Loucy (cell line): ENCODE data around the gene ALOX5AP.

ENCODE experiments used
- H2AFZ ChIP-seq: fragments of 200-600 bp; sonication (generic); 2 replicates; pipeline ENCODE4 v1.6.0; 2016; ENCODE audit warnings: antibody characterized with exemption, mild to moderate bottlenecking, low read length, moderate library complexity
- H3F3A ChIP-seq: fragments of 200-600 bp; 2 replicates; pipeline ENCODE4 v1.6.0; 2016; ENCODE audit warnings: antibody characterized with exemption, low read depth, mild to moderate bottlenecking
- H3K27me3 ChIP-seq: fragments of 200-600 bp; sonication (generic); 2 replicates; pipeline ENCODE4 v1.6.1; 2014; ENCODE audit warnings: low read length, mild to moderate bottlenecking; ENCODE audit not compliant: insufficient read depth, poor library complexity, severe bottlenecking
- H3K36me3 ChIP-seq: fragments of 200-600 bp; sonication (generic); 2 replicates; pipeline ENCODE4 v1.6.1; 2016; ENCODE audit warnings: low read length; ENCODE audit not compliant: insufficient read depth
- H3K4me1 ChIP-seq: fragments of 200-600 bp; sonication (generic); 2 replicates; pipeline ENCODE4 v1.5.1; 2014; ENCODE audit warnings: low read length, mild to moderate bottlenecking; ENCODE audit not compliant: insufficient read depth, poor library complexity, severe bottlenecking
- H3K4me2 ChIP-seq: fragments of 200-600 bp; sonication (generic); 2 replicates; pipeline ENCODE4 v1.6.0; 2014; ENCODE audit warnings: antibody characterized with exemption, low read length, low read depth, mild to moderate bottlenecking; ENCODE audit not compliant: poor library complexity, severe bottlenecking
- H3K4me3 ChIP-seq: fragments of 200-600 bp; sonication (generic); 2 replicates; pipeline ENCODE4 v1.5.1; 2014; ENCODE audit warnings: low read length, mild to moderate bottlenecking, mixed read lengths; ENCODE audit not compliant: poor library complexity, severe bottlenecking
- H3K79me2 ChIP-seq: fragments of 200-600 bp; sonication (generic); 2 replicates; pipeline ENCODE4 v1.6.1; 2014; ENCODE audit warnings: low read length; ENCODE audit not compliant: insufficient read depth
- H3K9ac ChIP-seq: fragments of 200-600 bp; sonication (generic); 2 replicates; pipeline ENCODE4 v1.6.0; 2014; ENCODE audit warnings: mild to moderate bottlenecking, low read depth, low read length, moderate library complexity; ENCODE audit not compliant: poor library complexity, severe bottlenecking
- H3K9me2 ChIP-seq: fragments of 200-600 bp; sonication (generic); replicated peaks from 2 replicates; pipeline ENCODE4 v1.6.1; 2016; ENCODE audit warnings: low read depth, low read length, mixed read lengths
- H3K9me3 ChIP-seq: fragments of 200-600 bp; sonication (generic); 2 replicates; pipeline ENCODE4 v1.6.1; 2014; ENCODE audit warnings: mild to moderate bottlenecking, antibody characterized with exemption, low read length, low read depth; ENCODE audit not compliant: insufficient read depth
- H4K20me1 ChIP-seq: fragments of 200-600 bp; sonication (generic); 2 replicates; pipeline ENCODE4 v1.6.0; 2014; ENCODE audit warnings: antibody characterized with exemption, low read length, mild to moderate bottlenecking; ENCODE audit not compliant: insufficient read depth, poor library complexity, severe bottlenecking
- EZH2phosphoT487 ChIP-seq: fragments of 200-600 bp; IDR thresholded peaks from 2 replicates; pipeline ENCODE4 v1.6.1; 2018; ENCODE audit warnings: antibody characterized with exemption, mild to moderate bottlenecking, moderate library complexity, borderline replicate concordance
- TF ChIP-seq, protein P1 (sequence below): fragments of 200-600 bp; sonication (generic); conservative IDR thresholded peaks from 2 replicates; pipeline ENCODE4 v1.5.1; 2014; ENCODE audit warnings: mild to moderate bottlenecking, antibody characterized with exemption, low read length

ALOX5AP gene

DNA sequence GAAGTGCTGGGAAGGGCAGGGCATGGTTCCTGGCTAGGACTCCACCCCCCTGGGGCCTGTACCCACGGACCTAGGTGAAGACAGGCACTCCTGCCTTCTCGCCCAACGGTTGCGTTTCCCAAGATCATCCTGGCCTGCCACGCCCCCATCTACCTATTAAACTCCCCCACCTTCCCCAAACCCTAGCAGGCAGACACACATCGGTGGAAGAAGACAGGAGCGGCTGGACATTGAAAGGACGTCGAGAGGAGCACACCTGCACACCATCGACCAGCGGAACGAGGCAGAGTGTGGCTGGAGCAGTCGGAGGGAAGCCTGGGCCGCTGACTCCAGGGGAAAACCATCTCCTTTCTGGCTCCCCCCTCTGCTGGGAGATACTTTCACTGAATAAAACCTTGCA lies 45.6 kb upstream of the ALOX5AP start:
- H3K4me3 ChIP-seq = no peak overlapping the region

GRCh38 chr13:30690282-30691188 lies 44.8 kb upstream of the ALOX5AP start:
- Histone ChIP-seq H3K9ac (peak overlapping the region; percentile 15), H3K27me3 (no peaks in the 10 kb centered on the region), H3K79me2 (no peaks in the 10 kb centered on the region), H3F3A (peaks cover 3% of the 10 kb centered on the region; the same call in 1 of the 2 replicates), H4K20me1 (no peaks in the 10 kb centered on the region), H3K9me2 (no peaks in the 10 kb centered on the region), H3K9me3 (no peaks in the 10 kb centered on the region), H3K4me1 (peaks cover 21% of the 10 kb centered on the region), H2AFZ (peak overlapping the region; percentile 63; the same call in 1 of the 2 replicates), H3K4me2 (peak overlapping the region; percentile 39), H3K4me3 (peak overlapping the region; percentile 22), H3K36me3 (no peaks in the 10 kb centered on the region)
- TF ChIP-seq, protein P1, sequence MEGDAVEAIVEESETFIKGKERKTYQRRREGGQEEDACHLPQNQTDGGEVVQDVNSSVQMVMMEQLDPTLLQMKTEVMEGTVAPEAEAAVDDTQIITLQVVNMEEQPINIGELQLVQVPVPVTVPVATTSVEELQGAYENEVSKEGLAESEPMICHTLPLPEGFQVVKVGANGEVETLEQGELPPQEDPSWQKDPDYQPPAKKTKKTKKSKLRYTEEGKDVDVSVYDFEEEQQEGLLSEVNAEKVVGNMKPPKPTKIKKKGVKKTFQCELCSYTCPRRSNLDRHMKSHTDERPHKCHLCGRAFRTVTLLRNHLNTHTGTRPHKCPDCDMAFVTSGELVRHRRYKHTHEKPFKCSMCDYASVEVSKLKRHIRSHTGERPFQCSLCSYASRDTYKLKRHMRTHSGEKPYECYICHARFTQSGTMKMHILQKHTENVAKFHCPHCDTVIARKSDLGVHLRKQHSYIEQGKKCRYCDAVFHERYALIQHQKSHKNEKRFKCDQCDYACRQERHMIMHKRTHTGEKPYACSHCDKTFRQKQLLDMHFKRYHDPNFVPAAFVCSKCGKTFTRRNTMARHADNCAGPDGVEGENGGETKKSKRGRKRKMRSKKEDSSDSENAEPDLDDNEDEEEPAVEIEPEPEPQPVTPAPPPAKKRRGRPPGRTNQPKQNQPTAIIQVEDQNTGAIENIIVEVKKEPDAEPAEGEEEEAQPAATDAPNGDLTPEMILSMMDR = no peak
- no peak for TF ChIP-seq EZH2phosphoT487

More for the DNA sequence above, 45.6 kb upstream of the ALOX5AP start:
- Histone ChIP-seq H3K4me1 (peaks cover 13% of the 10 kb centered on the region), H3K4me2 (no peak overlapping the region), H3K9me3 (no peaks in the 10 kb centered on the region), H4K20me1 (no peaks in the 10 kb centered on the region), H3K36me3 (no peaks in the 10 kb centered on the region), H3F3A (no peaks in the 10 kb centered on the region), H3K79me2 (no peaks in the 10 kb centered on the region), H3K9me2 (no peaks in the 10 kb centered on the region), H3K9ac (no peak overlapping the region), H2AFZ (no peak overlapping the region), H3K27me3 (no peaks in the 10 kb centered on the region)
- TF ChIP-seq, protein P1 = no peak
- no peak for TF ChIP-seq EZH2phosphoT487

- no peak for TF ChIP-seq EZH2phosphoT487
- TF ChIP-seq, protein P1 = no peak
- H3K9ac ChIP-seq = no peak overlapping the region
- H3K4me2 ChIP-seq = no peak overlapping the region
- no peak overlapping the region for H2AFZ ChIP-seq
- no peaks in the 10 kb centered on the region for H3K9me2 ChIP-seq
- H3K4me3 ChIP-seq = no peak overlapping the region
- no peaks in the 10 kb centered on the region for H3K79me2 ChIP-seq
- H3K27me3 ChIP-seq = no peaks in the 10 kb centered on the region
- H4K20me1 ChIP-seq = no peaks in the 10 kb centered on the region
- no peaks in the 10 kb centered on the region for H3K36me3 ChIP-seq
- H3K4me1 ChIP-seq = peaks cover 37% of the 10 kb centered on the region
- H3F3A ChIP-seq = peaks cover 3% of the 10 kb centered on the region; the same call in 1 of the 2 replicates
- H3K9me3 ChIP-seq = no peaks in the 10 kb centered on the region
These were observed 43.2 kb upstream of the ALOX5AP start for GRCh38 chr13:30692113-30692512.
